Neural cell (in vitro differentiated cells): Measurements from ENCODE around the gene RASAL2. TPM values are rescaled to one million over a fixed set of nuclear protein-coding genes. Genes with fewer than 3 reads are reported as not detected.

Experiments
- H2AFZ ChIP-seq: fragments of 200-600, 300-800 bp; sonication (generic), shearing (Covaris generic); 2 replicates; pipeline ENCODE4 v1.6.0; 2014; ENCODE audit warnings: low read depth, mild to moderate bottlenecking, antibody characterized with exemption, low read length, moderate library complexity
- H3F3A ChIP-seq: fragments of 200-600 bp; shearing (Covaris generic); 2 replicates; pipeline ENCODE4 v1.6.1; 2016; ENCODE audit warnings: mild to moderate bottlenecking, moderate library complexity, mixed read lengths, antibody characterized with exemption, low read length; ENCODE audit not compliant: insufficient read depth, poor library complexity, severe bottlenecking
- H3K27ac ChIP-seq: fragments of 200-600, 300-800 bp; sonication (generic), shearing (Covaris generic); 2 replicates; pipeline ENCODE4 v1.5.1; 2014; ENCODE audit warnings: mild to moderate bottlenecking, low read length, moderate library complexity
- H3K27me3 ChIP-seq: fragments of 300-800, 200-600 bp; sonication (generic), shearing (Covaris generic); 2 replicates; pipeline ENCODE4 v1.6.0; 2014; ENCODE audit warnings: mild to moderate bottlenecking, low read depth, low read length, moderate library complexity; ENCODE audit not compliant: insufficient read depth
- H3K36me3 ChIP-seq: fragments of 300-800, 200-600 bp; sonication (generic), shearing (Covaris generic); 2 replicates; pipeline ENCODE4 v1.5.1; 2014; ENCODE audit warnings: mild to moderate bottlenecking, antibody characterized with exemption, low read length, moderate library complexity; ENCODE audit not compliant: insufficient read depth
- H3K4me2 ChIP-seq: fragments of 300-800, 200-600 bp; sonication (generic), shearing (Covaris generic); 2 replicates; pipeline ENCODE4 v1.6.0; 2014; ENCODE audit warnings: mild to moderate bottlenecking, low read length
- H3K4me3 ChIP-seq: fragments of 300-800, 200-600 bp; sonication (generic), shearing (Covaris generic); 2 replicates; pipeline ENCODE4 v1.5.1; 2014; ENCODE audit warnings: mild to moderate bottlenecking, low read length, moderate library complexity
- H3K79me2 ChIP-seq: fragments of 200-600 bp; shearing (Covaris generic); replicated peaks from 2 replicates; pipeline ENCODE4 v1.6.0; 2014; ENCODE audit warnings: mild to moderate bottlenecking, low read length, moderate library complexity; ENCODE audit not compliant: insufficient read depth
- H3K9ac ChIP-seq: fragments of 300-800, 200-600 bp; sonication (generic), shearing (Covaris generic); 2 replicates; pipeline ENCODE4 v1.6.1; 2016; ENCODE audit warnings: mild to moderate bottlenecking, low read length, mixed read lengths
- H3K9me2 ChIP-seq: fragments of 200-600 bp; shearing (Covaris generic); 2 replicates; pipeline ENCODE4 v1.6.1; 2016; ENCODE audit warnings: mild to moderate bottlenecking, low read length, mixed read lengths; ENCODE audit not compliant: insufficient read depth
- H3K9me3 ChIP-seq: fragments of 200-600, 300-800 bp; sonication (generic), shearing (Covaris generic); 2 replicates; pipeline ENCODE4 v1.6.1; 2016; ENCODE audit warnings: mild to moderate bottlenecking, mixed run types, low read length, moderate library complexity, mixed read lengths
- H4K20me1 ChIP-seq: fragments of 200-600 bp; shearing (Covaris generic); 2 replicates; pipeline ENCODE4 v1.6.1; 2016; ENCODE audit warnings: mild to moderate bottlenecking, mixed run types; ENCODE audit not compliant: insufficient read depth
- EP300 ChIP-seq: fragments of 450-650 bp; conservative IDR thresholded peaks from 2 replicates; pipeline ENCODE4 v1.6.1; 2014; ENCODE audit warnings: antibody characterized with exemption, mild to moderate bottlenecking, moderate library complexity; ENCODE audit not compliant: poor library complexity, severe bottlenecking
- EZH2 ChIP-seq: fragments of 200-600, 300-800 bp; shearing (Covaris generic), sonication (generic); IDR thresholded peaks from 2 replicates; pipeline ENCODE4 v1.6.1; 2014; ENCODE audit warnings: antibody characterized with exemption, low read length, borderline replicate concordance, mild to moderate bottlenecking; ENCODE audit not compliant: insufficient read depth, poor library complexity, severe bottlenecking
- MXI1 ChIP-seq: fragments of 450-650 bp; conservative IDR thresholded peaks from 2 replicates; pipeline ENCODE4 v1.6.1; 2014; ENCODE audit warnings: antibody characterized with exemption, mild to moderate bottlenecking; ENCODE audit not compliant: poor library complexity, severe bottlenecking
- POLR2AphosphoS5 ChIP-seq: IDR thresholded peaks from 2 replicates; pipeline ENCODE4 v1.6.1; 2012
- RAD21 ChIP-seq: fragments of 450-650 bp; conservative IDR thresholded peaks from 2 replicates; pipeline ENCODE4 v1.6.1; 2014; ENCODE audit warnings: antibody characterized with exemption, mild to moderate bottlenecking, moderate library complexity
- SMC3 ChIP-seq: fragments of 450-650 bp; conservative IDR thresholded peaks from 2 replicates; pipeline ENCODE4 v1.6.1; 2014; ENCODE audit warnings: antibody characterized with exemption, mild to moderate bottlenecking, moderate library complexity; ENCODE audit not compliant: poor library complexity
- TAF1 ChIP-seq: IDR thresholded peaks from 2 replicates; pipeline ENCODE4 v1.6.1; 2012; ENCODE audit warnings: low read depth
- polyA plus RNA-seq: library from polyadenylated mRNA; depleted of rRNA; stranded (reverse); fragments of >200 nt; gene quantifications from 2 replicates; pipeline ENCODE4 v1.2.3, GENCODE V29; 2014
- TF ChIP-seq, protein P1 (sequence below): fragments of 450-650 bp; IDR thresholded peaks from 2 replicates; pipeline ENCODE4 v1.5.1; 2014; ENCODE audit warnings: antibody characterized with exemption, mild to moderate bottlenecking, moderate library complexity; ENCODE audit not compliant: poor library complexity, severe bottlenecking
- TF ChIP-seq, protein P2 (sequence below): IDR thresholded peaks from 2 replicates; pipeline ENCODE4 v1.6.1; 2012; ENCODE audit warnings: borderline replicate concordance

The RASAL2 gene
- polyA plus RNA-seq, 1 donor from 2014 or later, result 73.3 TPM

- Histone ChIP-seq H3K27ac (no peak overlapping the region), H3K79me2 (no peaks in the 10 kb centered on the region), H3K9ac (no peak overlapping the region), H4K20me1 (no peaks in the 10 kb centered on the region), H3K4me3 (no peak overlapping the region), H3K9me3 (no peaks in the 10 kb centered on the region), H2AFZ (no peak overlapping the region), H3F3A (no peaks in the 10 kb centered on the region), H3K9me2 (no peaks in the 10 kb centered on the region), H3K4me2 (no peak overlapping the region), H3K36me3 (no peaks in the 10 kb centered on the region), H3K27me3 (no peaks in the 10 kb centered on the region)
- TF ChIP-seq, protein P1, sequence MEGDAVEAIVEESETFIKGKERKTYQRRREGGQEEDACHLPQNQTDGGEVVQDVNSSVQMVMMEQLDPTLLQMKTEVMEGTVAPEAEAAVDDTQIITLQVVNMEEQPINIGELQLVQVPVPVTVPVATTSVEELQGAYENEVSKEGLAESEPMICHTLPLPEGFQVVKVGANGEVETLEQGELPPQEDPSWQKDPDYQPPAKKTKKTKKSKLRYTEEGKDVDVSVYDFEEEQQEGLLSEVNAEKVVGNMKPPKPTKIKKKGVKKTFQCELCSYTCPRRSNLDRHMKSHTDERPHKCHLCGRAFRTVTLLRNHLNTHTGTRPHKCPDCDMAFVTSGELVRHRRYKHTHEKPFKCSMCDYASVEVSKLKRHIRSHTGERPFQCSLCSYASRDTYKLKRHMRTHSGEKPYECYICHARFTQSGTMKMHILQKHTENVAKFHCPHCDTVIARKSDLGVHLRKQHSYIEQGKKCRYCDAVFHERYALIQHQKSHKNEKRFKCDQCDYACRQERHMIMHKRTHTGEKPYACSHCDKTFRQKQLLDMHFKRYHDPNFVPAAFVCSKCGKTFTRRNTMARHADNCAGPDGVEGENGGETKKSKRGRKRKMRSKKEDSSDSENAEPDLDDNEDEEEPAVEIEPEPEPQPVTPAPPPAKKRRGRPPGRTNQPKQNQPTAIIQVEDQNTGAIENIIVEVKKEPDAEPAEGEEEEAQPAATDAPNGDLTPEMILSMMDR, result no peak
- TF ChIP-seq SMC3 (no peak), MXI1 (no peak)
Measured at GRCh38 chr1:178294654-178295053, 200.8 kb downstream of the RASAL2 start.

DNA sequence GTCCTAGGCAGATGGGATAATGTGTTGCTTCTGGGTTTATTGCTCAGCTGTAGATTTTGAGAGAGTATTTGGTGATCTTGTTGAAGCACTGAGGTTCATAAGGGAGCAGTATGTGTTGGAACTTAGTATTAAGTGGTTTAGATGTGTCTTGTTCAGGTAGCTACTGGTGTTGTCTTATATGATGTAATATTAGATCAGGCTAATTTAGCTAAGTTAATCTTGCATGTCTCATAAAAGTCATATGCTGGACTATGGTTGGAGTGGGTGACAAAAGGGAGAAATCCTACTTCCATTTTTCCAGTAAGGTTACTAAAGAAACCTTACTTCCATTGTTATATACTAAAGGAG lies 206.4 kb downstream of the RASAL2 start:
- no peaks in the 10 kb centered on the region for H3K79me2 ChIP-seq
- H3K27ac ChIP-seq, result no peak overlapping the region
- no peak overlapping the region for H3K4me3 ChIP-seq
- H3K36me3 ChIP-seq, result no peaks in the 10 kb centered on the region
- H3K4me2 ChIP-seq, result no peak overlapping the region
- no peaks in the 10 kb centered on the region for H3K9me3 ChIP-seq
- no peaks in the 10 kb centered on the region for H3K9me2 ChIP-seq
- H2AFZ ChIP-seq, result no peak overlapping the region
- no peaks in the 10 kb centered on the region for H3F3A ChIP-seq
- H3K27me3 ChIP-seq, result no peaks in the 10 kb centered on the region
- no peak overlapping the region for H3K9ac ChIP-seq
- no peaks in the 10 kb centered on the region for H4K20me1 ChIP-seq
- TF ChIP-seq, protein P2, sequence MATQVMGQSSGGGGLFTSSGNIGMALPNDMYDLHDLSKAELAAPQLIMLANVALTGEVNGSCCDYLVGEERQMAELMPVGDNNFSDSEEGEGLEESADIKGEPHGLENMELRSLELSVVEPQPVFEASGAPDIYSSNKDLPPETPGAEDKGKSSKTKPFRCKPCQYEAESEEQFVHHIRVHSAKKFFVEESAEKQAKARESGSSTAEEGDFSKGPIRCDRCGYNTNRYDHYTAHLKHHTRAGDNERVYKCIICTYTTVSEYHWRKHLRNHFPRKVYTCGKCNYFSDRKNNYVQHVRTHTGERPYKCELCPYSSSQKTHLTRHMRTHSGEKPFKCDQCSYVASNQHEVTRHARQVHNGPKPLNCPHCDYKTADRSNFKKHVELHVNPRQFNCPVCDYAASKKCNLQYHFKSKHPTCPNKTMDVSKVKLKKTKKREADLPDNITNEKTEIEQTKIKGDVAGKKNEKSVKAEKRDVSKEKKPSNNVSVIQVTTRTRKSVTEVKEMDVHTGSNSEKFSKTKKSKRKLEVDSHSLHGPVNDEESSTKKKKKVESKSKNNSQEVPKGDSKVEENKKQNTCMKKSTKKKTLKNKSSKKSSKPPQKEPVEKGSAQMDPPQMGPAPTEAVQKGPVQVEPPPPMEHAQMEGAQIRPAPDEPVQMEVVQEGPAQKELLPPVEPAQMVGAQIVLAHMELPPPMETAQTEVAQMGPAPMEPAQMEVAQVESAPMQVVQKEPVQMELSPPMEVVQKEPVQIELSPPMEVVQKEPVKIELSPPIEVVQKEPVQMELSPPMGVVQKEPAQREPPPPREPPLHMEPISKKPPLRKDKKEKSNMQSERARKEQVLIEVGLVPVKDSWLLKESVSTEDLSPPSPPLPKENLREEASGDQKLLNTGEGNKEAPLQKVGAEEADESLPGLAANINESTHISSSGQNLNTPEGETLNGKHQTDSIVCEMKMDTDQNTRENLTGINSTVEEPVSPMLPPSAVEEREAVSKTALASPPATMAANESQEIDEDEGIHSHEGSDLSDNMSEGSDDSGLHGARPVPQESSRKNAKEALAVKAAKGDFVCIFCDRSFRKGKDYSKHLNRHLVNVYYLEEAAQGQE, result no peak
- TF ChIP-seq POLR2AphosphoS5, result no peak
- TF ChIP-seq EP300, result no peak
- TF ChIP-seq TAF1, result no peak
- no peak for TF ChIP-seq SMC3
- TF ChIP-seq EZH2, result no peak
- TF ChIP-seq, protein P1, result no peak
- TF ChIP-seq RAD21, result no peak
- TF ChIP-seq MXI1, result no peak
